Neural progenitor cell (in vitro differentiated cells): Measurements from ENCODE around the gene GLUL.

ENCODE experiments used
- CTCF ChIP-seq: fragments of 200-600 bp; sonication (generic); IDR thresholded peaks from 2 replicates; pipeline ENCODE4 v1.5.1; 2017; ENCODE audit warnings: antibody characterized with exemption, mild to moderate bottlenecking
- EZH2 ChIP-seq: fragments of 200-600 bp; sonication (generic); IDR thresholded peaks from 2 replicates; pipeline ENCODE4 v1.6.1; 2017; ENCODE audit warnings: antibody characterized with exemption, mild to moderate bottlenecking, moderate library complexity

- TF ChIP-seq CTCF = no peak
- no peak for TF ChIP-seq EZH2
Measured at GRCh38 chr1:182413969-182414368, 22.4 kb upstream of the GLUL start.
